Cardiac septum (tissue), 1 donor: Measurements from ENCODE around the gene TLCD1. TPM values are rescaled to one million over a fixed set of nuclear protein-coding genes. Genes with fewer than 3 reads are reported as not detected.

Source experiments
- DNase-seq: peaks from one replicate; pipeline ENCODE4 v3.0.0-alpha.2; 2020; ENCODE audit warnings: low spot score
- intact Hi-C: fragments of 100-400 bp; cut with DNase I; formaldehyde crosslinking; loops from one replicate; pipeline ENCODE4 v1.14.0; 2022
- long read RNA-seq: library from polyadenylated mRNA; unstranded; transcript quantifications from one replicate; pipeline ENCODE4 v2.0.0, GENCODE V29; 2021
- total RNA-seq: library from RNA; stranded (reverse); fragmentation: NEBNext Ultra II Directional; extraction: Animal tissue kit (Norgen Biotek cat#: 25700); gene quantifications from one replicate; pipeline ENCODE4 v1.2.1, GENCODE V29; 2021
- donor health status: DM: no; HTN: no; CAD: no.

TLCD1 gene
- total RNA-seq, result 2.4 TPM
- long read RNA-seq, partial matches to known transcripts, result 0 of 2 reads
- long read RNA-seq, other reads (novel, unspliced or antisense), result 0 of 2 reads

- no peak for DNase-seq
- intact Hi-C loops, result loop anchor here (1.0 to 10.0 kb wide), 3 partner anchors 24 to 389 kb away; no protein-coding TSS in a partner anchor
Observed at GRCh38 chr17:28726226-28726626, at the start of gene TLCD1. TSS of gene TLCD1 (minus strand) at chr17:28726233. CDS start at chr17:28726097, 136 bp downstream.

GRCh38 chr17:28774206-28774605 lies 48.2 kb upstream of the TLCD1 start:
- no peak for DNase-seq
- intact Hi-C loops, result no loop called here

- DNase-seq, result no peak
- intact Hi-C loops, result no loop called here
Observed at GRCh38 chr17:28773736-28774135, 47.7 kb upstream of the TLCD1 start.

GRCh38 chr17:28765038-28765437 lies 39.0 kb upstream of the TLCD1 start:
- intact Hi-C loops, result no loop called here
- DNase-seq, result no peak

GRCh38 chr17:28763804-28764266 lies 37.8 kb upstream of the TLCD1 start:
- intact Hi-C loops, result loop anchor here (5.0 kb wide), 2 partner anchors 78 to 153 kb away; partner anchors contain the start of gene FAM222B
- DNase-seq, result no peak

GRCh38 chr17:28763137-28763799 lies 37.2 kb upstream of the TLCD1 start:
- intact Hi-C loops, result loop anchor here (5.0 kb wide), 2 partner anchors 79 to 154 kb away; partner anchors contain the start of gene FAM222B
- DNase-seq, result no peak

GRCh38 chr17:28760601-28761562 lies 34.8 kb upstream of the TLCD1 start:
- DNase-seq, result peak; percentile 87
- intact Hi-C loops, result loop anchor here (5.0 kb wide), 2 partner anchors 81 to 156 kb away; partner anchors contain the start of gene FAM222B

GRCh38 chr17:28759256-28759865 lies 33.3 kb upstream of the TLCD1 start:
- intact Hi-C loops, result no loop called here
- DNase-seq, result no peak

- intact Hi-C loops, result no loop called here
- no peak for DNase-seq
Observed at GRCh38 chr17:28758411-28759121, 32.5 kb upstream of the TLCD1 start.

- intact Hi-C loops, result no loop called here
Observed at GRCh38 chr17:28756049-28756804, 30.2 kb upstream of the TLCD1 start.

GRCh38 chr17:28755486-28755885 lies 29.5 kb upstream of the TLCD1 start:
- intact Hi-C loops, result no loop called here
- no peak for DNase-seq

More at GRCh38 chr17:28756049-28756804, 30.2 kb upstream of the TLCD1 start:
- no peak for DNase-seq

- intact Hi-C loops, result no loop called here
- DNase-seq, result no peak
Observed at GRCh38 chr17:28751600-28752366, 25.8 kb upstream of the TLCD1 start.

GRCh38 chr17:28750178-28751047 lies 24.4 kb upstream of the TLCD1 start:
- intact Hi-C loops, result loop anchor here (1.0 kb wide), 1 partner anchor 24 kb away; the partner anchor contains the start of gene TLCD1
- DNase-seq, result peak; percentile 95

- intact Hi-C loops, result loop anchor here (1.0 kb wide), 1 partner anchor 23 kb away; the partner anchor contains the start of gene TLCD1
- DNase-seq, result no peak
Observed at GRCh38 chr17:28749516-28750177, 23.6 kb upstream of the TLCD1 start.

GRCh38 chr17:28748852-28749515 lies 23.0 kb upstream of the TLCD1 start:
- intact Hi-C loops, result no loop called here
- no peak for DNase-seq
